GM21381 (cell line): Measurements from ENCODE around the gene ATP6V0A4.

Experiments
- ATAC-seq: cut with Tn5 transposase; IDR thresholded peaks from one replicate; pipeline ENCODE4 v1.9.1; 2021; ENCODE audit warnings: mild to moderate bottlenecking, moderate library complexity; ENCODE audit not compliant: unreplicated experiment

ATP6V0A4 gene

GRCh38 chr7:138663725-138664710 lies 134.0 kb downstream of the ATP6V0A4 start:
- ATAC-seq: no peak

- ATAC-seq: no peak
Measured at GRCh38 chr7:138662991-138663320, 135.0 kb downstream of the ATP6V0A4 start.

- no peak for ATAC-seq
Measured at GRCh38 chr7:138662076-138662990, 135.7 kb downstream of the ATP6V0A4 start.

- ATAC-seq: no peak
Measured at GRCh38 chr7:138661069-138661635, 136.8 kb downstream of the ATP6V0A4 start.

GRCh38 chr7:138658889-138659288 lies 139.1 kb downstream of the ATP6V0A4 start:
- ATAC-seq: no peak

- ATAC-seq: no peak
Measured at GRCh38 chr7:138657854-138658386, 140.1 kb downstream of the ATP6V0A4 start.

GRCh38 chr7:138656952-138657351 lies 141.0 kb downstream of the ATP6V0A4 start:
- ATAC-seq: no peak
